Common myeloid progenitor, CD34-positive (primary cell): ENCODE results near the gene IFI27L2.

Experiments
- CTCF ChIA-PET: fragments of 350-600 bp; sonication (Branson Sonifier 250); formaldehyde crosslinking; loops from one replicate; lab custom pipeline; 2021; ENCODE audit warnings: antibody characterized with exemption; lab: Charles Lee
- POLR2A ChIA-PET: fragments of 350-600 bp; sonication (Branson Sonifier 250); formaldehyde crosslinking; loops from one replicate; lab custom pipeline; 2021; ENCODE audit warnings: antibody characterized with exemption; lab: Charles Lee
- DNase-seq, 3 donors: peaks; one replicate each; pipeline versions ENCODE4 v3.0.0 to v3.0.0-alpha.2; 2013
- H3K27ac ChIP-seq, 2 experiments: 1 replicate in 1 of 2; 2 replicates in 1 of 2; pipeline ENCODE4 v1.7.0; 2013; ENCODE audit warnings: inconsistent platforms in 2 of 2, low read length in 2 of 2, mild to moderate bottlenecking in 2 of 2, low read depth in 1 of 2, moderate library complexity in 1 of 2; ENCODE audit not compliant: severe bottlenecking in 2 of 2, insufficient read depth in 1 of 2, poor library complexity in 1 of 2
- H3K27me3 ChIP-seq, 5 experiments: replicated peaks in 2 of 5; 1 replicate in 3 of 5; 2 replicates in 2 of 5; pipeline versions ENCODE4 v1.6.1 to v1.7.0; 2013; ENCODE audit warnings: low read length in 4 of 5, mild to moderate bottlenecking in 2 of 5, moderate library complexity in 2 of 5, inconsistent platforms in 1 of 5; ENCODE audit not compliant: insufficient read depth in 5 of 5, control insufficient read depth in 4 of 5
- H3K36me3 ChIP-seq, 4 experiments: 1 replicate in 2 of 4; 2 replicates in 2 of 4; pipeline versions ENCODE4 v1.6.1 to v1.7.0; 2013; ENCODE audit warnings: low read length in 3 of 4, control low read depth in 1 of 4, mild to moderate bottlenecking in 1 of 4; ENCODE audit not compliant: control insufficient read depth in 4 of 4, insufficient read depth in 4 of 4
- H3K4me1 ChIP-seq, 4 experiments: 1 replicate in 3 of 4; 2 replicates in 1 of 4; pipeline versions ENCODE4 v1.6.1 to v1.7.1; 2013; ENCODE audit warnings: low read length in 3 of 4, mild to moderate bottlenecking in 3 of 4, control low read depth in 1 of 4, inconsistent platforms in 1 of 4, moderate library complexity in 1 of 4; ENCODE audit not compliant: control insufficient read depth in 4 of 4, insufficient read depth in 4 of 4; ENCODE audit errors: control extremely low read depth in 1 of 4
- H3K4me3 ChIP-seq, 7 experiments: 1 replicate in 4 of 7; 2 replicates in 3 of 7; pipeline versions ENCODE4 v1.5.1 to v1.7.0; 2013; ENCODE audit warnings: mild to moderate bottlenecking in 7 of 7, low read length in 6 of 7, moderate library complexity in 6 of 7, inconsistent platforms in 2 of 7, low read depth in 2 of 7, control low read depth in 1 of 7; ENCODE audit not compliant: insufficient read depth in 4 of 7, control insufficient read depth in 1 of 7; ENCODE audit errors: extremely low read depth in 1 of 7
- H3K9me3 ChIP-seq, 5 experiments: 1 replicate in 4 of 5; 2 replicates in 1 of 5; pipeline versions ENCODE4 v1.6.1 to v1.7.1; 2013; ENCODE audit warnings: low read length in 4 of 5, mild to moderate bottlenecking in 2 of 5, inconsistent platforms in 1 of 5, low read depth in 1 of 5, moderate library complexity in 1 of 5; ENCODE audit not compliant: control insufficient read depth in 4 of 5, insufficient read depth in 2 of 5; ENCODE audit errors: control extremely low read depth in 1 of 5
- WGBS: methylation state at CpG from one replicate; pipeline ENCODE4 v1.1.5; 2013; ENCODE audit not compliant: insufficient coverage; 5-methylcytosine and 5-hydroxymethylcytosine counted together

IFI27L2 gene

GRCh38 chr14:94101748-94102147 lies 27.7 kb downstream of the IFI27L2 start:
- WGBS = 98% methylated on average over 5 of the region's 10 CpGs
- Histone ChIP-seq H3K36me3 (peaks cover 0 to 8% (median under 1%) of the 10 kb centered on the region in 4 experiments), H3K9me3 (no peaks in the 10 kb centered on the region), H3K4me1 (no peaks in the 10 kb centered on the region), H3K4me3 (no peak overlapping the region), H3K27me3 (no peaks in the 10 kb centered on the region), H3K27ac (no peak overlapping the region)
- ChIA-PET POLR2A (no interaction called here), CTCF (no interaction called here)
- DNase-seq = no peak

DNA sequence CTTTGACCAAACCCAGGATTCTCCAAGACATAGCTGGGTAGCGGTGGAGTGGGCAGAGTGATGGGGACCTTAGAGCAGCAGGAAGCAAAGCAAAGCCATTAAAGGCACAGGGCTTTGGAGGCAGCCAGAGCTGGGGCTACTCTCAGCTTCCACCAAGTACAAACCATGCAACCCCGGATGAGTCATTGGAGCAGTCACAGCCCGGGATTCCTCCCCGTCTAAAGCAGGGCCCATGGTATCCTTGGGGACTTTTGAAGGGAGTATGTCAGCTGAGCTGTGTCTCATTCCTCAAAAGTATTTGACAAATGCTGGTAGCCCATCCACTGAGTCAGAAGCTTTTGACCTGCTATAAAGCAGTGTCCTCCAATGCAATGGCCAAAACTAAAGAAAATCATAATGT lies 28.6 kb downstream of the IFI27L2 start:
- no peaks in the 10 kb centered on the region for H3K4me1 ChIP-seq
- H3K9me3 ChIP-seq = no peaks in the 10 kb centered on the region
- H3K27me3 ChIP-seq = no peaks in the 10 kb centered on the region
- ChIA-PET CTCF (interaction anchor here (1.7 to 2.0 kb wide), 2 partner anchors 30 to 65 kb away, joined by 6 to 7 read pairs; no protein-coding TSS in a partner anchor), POLR2A (no interaction called here)
- H3K36me3 ChIP-seq = peaks cover 0 to 8% (median under 1%) of the 10 kb centered on the region in 4 experiments
- no peak overlapping the region for H3K4me3 ChIP-seq
- no peak overlapping the region for H3K27ac ChIP-seq
- WGBS = 95% methylated on average over 4 of the region's 4 CpGs
- DNase-seq = no peak

- Histone ChIP-seq H3K4me3 (no peak overlapping the region), H3K9me3 (no peaks in the 10 kb centered on the region), H3K27me3 (no peaks in the 10 kb centered on the region), H3K36me3 (peaks cover 0 to 8% (median under 1%) of the 10 kb centered on the region in 4 experiments), H3K4me1 (no peaks in the 10 kb centered on the region), H3K27ac (no peak overlapping the region)
- CTCF ChIA-PET = interaction anchor here (1.7 kb wide), 1 partner anchor 32 kb away, joined by 7 read pairs; no protein-coding TSS in a partner anchor
- POLR2A ChIA-PET = no interaction called here
- WGBS = 79% methylated on average over 5 of the region's 6 CpGs
- DNase-seq = no peak
Measured at GRCh38 chr14:94099006-94099405, 30.4 kb downstream of the IFI27L2 start.

GRCh38 chr14:94098326-94098992 lies 30.9 kb downstream of the IFI27L2 start:
- POLR2A ChIA-PET = no interaction called here
- H3K27ac ChIP-seq = no peak overlapping the region
- H3K4me3 ChIP-seq = no peak overlapping the region
- peaks cover 0 to 8% (median under 1%) of the 10 kb centered on the region in 4 experiments for H3K36me3 ChIP-seq
- CTCF ChIA-PET = no interaction called here
- no peaks in the 10 kb centered on the region for H3K27me3 ChIP-seq
- DNase-seq = no peak
- H3K4me1 ChIP-seq = no peaks in the 10 kb centered on the region
- WGBS = 76% methylated on average over 8 of the region's 10 CpGs
- no peaks in the 10 kb centered on the region for H3K9me3 ChIP-seq

- ChIA-PET CTCF (no interaction called here), POLR2A (no interaction called here)
- peaks cover 0 to 8% (median under 1%) of the 10 kb centered on the region in 4 experiments for H3K36me3 ChIP-seq
- no peaks in the 10 kb centered on the region for H3K9me3 ChIP-seq
- WGBS = 100% methylated on average over 3 of the region's 4 CpGs
- H3K4me3 ChIP-seq = no peak overlapping the region
- no peak for DNase-seq
- H3K27me3 ChIP-seq = no peaks in the 10 kb centered on the region
- H3K27ac ChIP-seq = no peak overlapping the region
- H3K4me1 ChIP-seq = no peaks in the 10 kb centered on the region
Measured at GRCh38 chr14:94097091-94097490, 32.3 kb downstream of the IFI27L2 start.

DNA sequence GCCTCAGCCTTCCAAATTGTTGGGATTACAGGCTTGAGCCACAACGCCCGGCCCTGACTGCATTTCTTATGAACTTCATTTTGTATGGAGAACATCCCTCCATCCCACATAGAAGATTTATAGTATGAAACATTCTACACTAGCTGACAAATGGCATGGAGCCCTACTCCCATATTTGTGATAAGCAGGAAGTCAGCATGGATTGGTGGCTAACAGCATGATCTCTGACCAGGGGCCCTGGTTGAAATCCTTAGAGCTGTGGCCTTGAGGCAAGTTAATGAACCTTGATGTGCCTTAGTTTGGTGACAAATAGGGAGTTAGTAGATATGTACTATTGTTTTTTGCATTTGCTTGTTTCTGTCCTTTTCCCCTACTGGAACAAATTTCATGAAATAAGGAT lies 36.0 kb downstream of the IFI27L2 start:
- no peak overlapping the region for H3K4me3 ChIP-seq
- no peaks in the 10 kb centered on the region for H3K9me3 ChIP-seq
- no peaks in the 10 kb centered on the region for H3K27me3 ChIP-seq
- no peak for DNase-seq
- 100% methylated on average over 2 of the region's 2 CpGs for WGBS
- CTCF ChIA-PET = no interaction called here
- no peak overlapping the region for H3K27ac ChIP-seq
- POLR2A ChIA-PET = no interaction called here
- H3K4me1 ChIP-seq = no peaks in the 10 kb centered on the region
- H3K36me3 ChIP-seq = peaks cover 0 to 4% (median under 1%) of the 10 kb centered on the region in 4 experiments

DNA sequence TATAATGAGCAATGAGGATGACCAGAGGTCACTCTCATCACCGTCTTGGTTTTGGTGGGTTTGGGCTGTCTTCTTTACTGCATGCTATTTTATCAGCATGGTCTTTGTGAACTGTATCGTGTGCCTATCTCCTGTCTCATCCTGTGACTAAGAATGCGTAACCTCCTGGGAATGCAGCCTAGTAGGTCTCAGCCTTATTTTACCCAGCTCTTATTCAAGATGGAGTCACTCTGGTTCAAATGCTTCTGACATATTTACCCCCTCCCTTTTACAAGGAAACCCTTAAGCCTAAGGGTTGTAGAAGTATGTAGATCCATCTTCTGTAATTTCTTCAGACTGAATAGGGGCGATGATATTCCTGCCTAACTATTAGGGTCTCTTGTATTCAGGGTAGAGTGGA lies 39.9 kb downstream of the IFI27L2 start:
- no peak for DNase-seq
- CTCF ChIA-PET = no interaction called here
- Histone ChIP-seq H3K36me3 (no peaks in the 10 kb centered on the region), H3K4me1 (no peaks in the 10 kb centered on the region), H3K27me3 (no peaks in the 10 kb centered on the region), H3K4me3 (no peak overlapping the region), H3K9me3 (peaks cover 0 to 2% (median 0%) of the 10 kb centered on the region in 5 experiments), H3K27ac (no peak overlapping the region)
- 87% methylated on average over 3 of the region's 4 CpGs for WGBS
- POLR2A ChIA-PET = no interaction called here
